ENCODE results near the gene PARN. TPM values are rescaled to one million over a fixed set of nuclear protein-coding genes. Genes with fewer than 3 reads are reported as not detected.
A peak's percentile ranks its signal among the peaks of the same experiment; 100 is the strongest.

Gene PARN
- total RNA-seq, 6 experiments from 2014 or later = 12.1 to 28.0 (median 15.6) TPM

DNA sequence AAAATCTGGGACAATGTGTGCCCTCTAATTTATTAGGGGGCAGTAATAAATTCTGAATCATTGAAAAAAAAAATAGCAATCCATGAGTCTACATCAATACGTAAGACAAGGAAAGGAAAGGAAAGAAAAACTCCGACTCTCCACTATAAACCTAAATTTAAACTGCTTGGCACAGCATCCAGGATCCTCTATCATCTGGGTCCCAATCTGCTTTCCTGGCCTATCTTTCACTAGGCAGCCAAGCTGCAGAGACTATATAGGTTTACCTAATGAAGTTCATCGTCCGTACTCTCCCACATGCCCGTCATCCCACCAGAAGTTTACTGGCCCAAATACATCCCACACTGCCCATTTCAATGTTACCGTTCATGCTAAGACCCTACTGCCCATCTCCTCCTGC lies 179.2 kb downstream of the PARN start:
- DNase-seq (no peak), ATAC-seq (no peak)
- no peaks in the 10 kb centered on the region for H3K4me1 ChIP-seq
- H3K36me3 ChIP-seq = no peaks in the 10 kb centered on the region
- H3K4me3 ChIP-seq = no peak overlapping the region
- H3K27ac ChIP-seq = no peak overlapping the region
- intact Hi-C loops (cut with DNase I) = no loop called here
- H3K9me3 ChIP-seq = no peaks in the 10 kb centered on the region
- 94% methylated on average over 6 of the region's 6 CpGs for WGBS (ENCODE audit: insufficient coverage, low coverage, low lambda C conversion rate, missing lambda C conversion rate)
- no peak for TF ChIP-seq POLR2A (IDR thresholded peaks at IDR 0.05)
- TF ChIP-seq, protein P1, sequence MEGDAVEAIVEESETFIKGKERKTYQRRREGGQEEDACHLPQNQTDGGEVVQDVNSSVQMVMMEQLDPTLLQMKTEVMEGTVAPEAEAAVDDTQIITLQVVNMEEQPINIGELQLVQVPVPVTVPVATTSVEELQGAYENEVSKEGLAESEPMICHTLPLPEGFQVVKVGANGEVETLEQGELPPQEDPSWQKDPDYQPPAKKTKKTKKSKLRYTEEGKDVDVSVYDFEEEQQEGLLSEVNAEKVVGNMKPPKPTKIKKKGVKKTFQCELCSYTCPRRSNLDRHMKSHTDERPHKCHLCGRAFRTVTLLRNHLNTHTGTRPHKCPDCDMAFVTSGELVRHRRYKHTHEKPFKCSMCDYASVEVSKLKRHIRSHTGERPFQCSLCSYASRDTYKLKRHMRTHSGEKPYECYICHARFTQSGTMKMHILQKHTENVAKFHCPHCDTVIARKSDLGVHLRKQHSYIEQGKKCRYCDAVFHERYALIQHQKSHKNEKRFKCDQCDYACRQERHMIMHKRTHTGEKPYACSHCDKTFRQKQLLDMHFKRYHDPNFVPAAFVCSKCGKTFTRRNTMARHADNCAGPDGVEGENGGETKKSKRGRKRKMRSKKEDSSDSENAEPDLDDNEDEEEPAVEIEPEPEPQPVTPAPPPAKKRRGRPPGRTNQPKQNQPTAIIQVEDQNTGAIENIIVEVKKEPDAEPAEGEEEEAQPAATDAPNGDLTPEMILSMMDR (IDR thresholded peaks at IDR 0.05) = no peak
- no peaks in the 10 kb centered on the region for H3K27me3 ChIP-seq

DNA sequence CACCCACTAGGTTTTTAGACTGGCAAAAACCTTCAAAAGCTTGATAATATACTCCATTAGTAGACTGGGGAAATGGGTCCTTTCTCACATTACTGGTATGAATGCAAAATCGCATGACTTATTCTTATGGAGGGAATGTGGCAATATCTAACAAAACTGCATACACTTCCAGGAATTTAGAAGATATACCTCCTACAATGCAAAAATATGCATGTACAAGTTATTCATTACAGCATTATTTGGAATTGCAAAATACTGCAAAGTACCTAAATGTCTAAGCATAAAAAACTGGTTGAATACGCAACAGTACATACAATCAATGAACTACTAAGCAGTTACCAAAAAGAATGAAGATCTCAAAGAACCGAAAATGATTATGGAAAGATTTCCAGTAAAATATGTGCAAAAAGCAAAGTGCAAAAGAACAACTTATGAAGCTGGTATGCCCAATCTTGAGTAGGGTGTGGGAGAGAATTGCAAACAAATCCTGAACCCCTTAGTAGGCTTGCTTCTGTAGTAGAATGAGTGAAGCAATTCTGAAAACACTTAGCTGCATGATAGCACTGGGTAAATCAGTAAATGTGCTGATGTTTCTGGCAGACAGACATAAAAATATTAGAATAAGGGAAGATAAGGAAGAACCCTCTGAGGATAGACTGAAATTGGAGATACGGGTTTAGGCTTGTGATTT lies 180.1 kb downstream of the PARN start:
- no peak overlapping the region for H3K27ac ChIP-seq
- intact Hi-C loops (cut with DNase I) = no loop called here

DNA sequence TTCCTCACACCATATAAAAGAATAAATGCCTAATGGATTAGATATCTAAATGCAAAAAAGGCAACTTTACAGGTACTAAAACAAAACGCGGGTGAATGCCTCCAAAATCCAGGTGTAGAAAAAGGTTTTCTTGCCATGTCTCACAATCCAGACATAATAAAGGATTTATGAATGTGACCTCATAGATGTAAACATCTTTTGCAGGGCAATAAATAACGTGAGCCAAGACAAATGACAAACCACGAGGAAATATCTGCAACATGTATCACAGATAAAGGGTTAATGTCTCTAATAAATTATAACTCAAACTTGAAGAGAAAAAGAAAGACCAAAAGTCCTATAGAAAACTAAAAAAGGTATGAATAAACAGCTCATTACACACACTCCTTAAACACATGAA lies 180.7 kb downstream of the PARN start:
- Histone ChIP-seq H3K9me3 (no peaks in the 10 kb centered on the region), H3K4me3 (no peak overlapping the region), H3K36me3 (no peaks in the 10 kb centered on the region), H3K27ac (no peak overlapping the region), H3K4me1 (no peaks in the 10 kb centered on the region), H3K27me3 (no peaks in the 10 kb centered on the region)
- 78% methylated on average over 3 of the region's 4 CpGs for WGBS (ENCODE audit: insufficient coverage, low coverage, low lambda C conversion rate, missing lambda C conversion rate)
- intact Hi-C loops (cut with DNase I) = no loop called here
- no peak for ATAC-seq
- TF ChIP-seq POLR2A (IDR thresholded peaks at IDR 0.05) = no peak
- TF ChIP-seq, protein P1 (IDR thresholded peaks at IDR 0.05) = no peak
- DNase-seq = no peak

More for the DNA sequence above, 180.1 kb downstream of the PARN start:
- 91% methylated on average over 4 of the region's 4 CpGs for WGBS (ENCODE audit: insufficient coverage, low coverage, low lambda C conversion rate, missing lambda C conversion rate)
- no peaks in the 10 kb centered on the region for H3K27me3 ChIP-seq
- peak in 1 of 4 donors; percentile 15 for ATAC-seq
- DNase-seq = no peak
- H3K4me1 ChIP-seq = no peaks in the 10 kb centered on the region
- no peaks in the 10 kb centered on the region for H3K9me3 ChIP-seq
- no peak overlapping the region for H3K4me3 ChIP-seq
- no peak for TF ChIP-seq POLR2A (IDR thresholded peaks at IDR 0.05)
- TF ChIP-seq, protein P1 (IDR thresholded peaks at IDR 0.05) = no peak
- no peaks in the 10 kb centered on the region for H3K36me3 ChIP-seq

DNA sequence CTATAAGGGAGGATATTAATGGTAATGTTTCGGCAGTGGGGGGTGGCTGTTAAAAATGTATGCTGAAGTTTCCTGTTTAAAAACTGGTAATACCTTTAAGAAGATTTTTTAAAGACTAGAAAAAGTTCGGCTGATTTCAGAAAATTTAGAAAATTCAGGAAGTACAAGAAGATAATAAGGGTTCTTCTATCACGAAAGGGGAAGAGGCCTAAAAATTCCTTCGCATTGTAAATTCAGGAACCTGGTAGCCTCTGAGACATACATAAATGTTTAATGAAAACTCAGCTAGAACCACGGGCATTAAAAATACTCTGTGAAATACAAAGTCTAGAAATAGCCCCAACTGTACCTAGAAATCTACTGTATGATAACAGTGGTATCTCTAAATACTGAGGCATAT lies 181.2 kb downstream of the PARN start:
- no peaks in the 10 kb centered on the region for H3K36me3 ChIP-seq
- no peaks in the 10 kb centered on the region for H3K9me3 ChIP-seq
- WGBS (ENCODE audit: insufficient coverage, low coverage, low lambda C conversion rate, missing lambda C conversion rate) = 59% methylated on average over 5 of the region's 5 CpGs
- intact Hi-C loops (cut with DNase I) = no loop called here
- no peaks in the 10 kb centered on the region for H3K4me1 ChIP-seq
- no peak overlapping the region for H3K27ac ChIP-seq
- DNase-seq (no peak), ATAC-seq (no peak)
- H3K4me3 ChIP-seq = no peak overlapping the region
- no peak for TF ChIP-seq POLR2A (IDR thresholded peaks at IDR 0.05)
- TF ChIP-seq, protein P1 (IDR thresholded peaks at IDR 0.05) = no peak
- H3K27me3 ChIP-seq = no peaks in the 10 kb centered on the region

Data from right lobe of liver (tissue), 6 donors.